HFF-Myc (cell line): ENCODE data around the gene GAP43.

Source experiments
- DNase-seq: peaks from one replicate; pipeline ENCODE4 v3.0.0-alpha.2; 2011; ENCODE audit warnings: low read depth; ENCODE audit errors: extremely low read depth
- H3K4me3 ChIP-seq: replicated peaks from 2 replicates; pipeline ENCODE4 v1.5.1; 2011; ENCODE audit warnings: low read depth, mild to moderate bottlenecking, control low read depth, low read length
- CTCF ChIP-seq: IDR thresholded peaks from 2 replicates; pipeline ENCODE4 v1.5.1; 2012; ENCODE audit warnings: mild to moderate bottlenecking, low read depth, low read length, control low read depth; ENCODE audit errors: missing control alignments

Gene GAP43

GRCh38 chr3:115683305-115683704 is 60.0 kb downstream of the GAP43 start:
- no peak for TF ChIP-seq CTCF
- H3K4me3 ChIP-seq: no peak overlapping the region

GRCh38 chr3:115683773-115684172 is 60.5 kb downstream of the GAP43 start:
- no peak for TF ChIP-seq CTCF
- H3K4me3 ChIP-seq: no peak overlapping the region
- DNase-seq: no peak

More at GRCh38 chr3:115683305-115683704, 60.0 kb downstream of the GAP43 start:
- no peak for DNase-seq

GRCh38 chr3:115685097-115685496 is 61.8 kb downstream of the GAP43 start:
- TF ChIP-seq CTCF: no peak
- H3K4me3 ChIP-seq: no peak overlapping the region
- no peak for DNase-seq

- TF ChIP-seq CTCF: no peak
- no peak for DNase-seq
- no peak overlapping the region for H3K4me3 ChIP-seq
Measured at GRCh38 chr3:115687721-115688120, 64.4 kb downstream of the GAP43 start.

DNA sequence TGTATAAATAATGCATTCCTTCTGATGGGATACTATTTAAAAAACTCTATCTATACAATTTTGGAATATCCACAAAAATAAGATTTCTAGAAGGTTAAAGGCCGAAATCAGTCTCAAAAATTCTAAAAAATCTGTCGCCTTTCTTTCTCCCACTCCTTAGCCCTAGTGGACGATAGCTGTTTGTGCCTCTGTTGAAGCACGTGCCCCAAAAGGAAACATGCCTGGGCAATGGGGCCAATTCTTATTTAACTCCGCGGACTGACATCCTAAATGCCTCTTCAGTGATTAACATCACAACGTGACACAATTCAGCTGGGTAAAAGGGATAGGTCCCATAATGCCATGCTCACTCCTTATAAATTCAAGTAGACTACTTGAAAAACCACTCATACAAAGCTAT is 65.1 kb downstream of the GAP43 start:
- no peak for DNase-seq
- no peak overlapping the region for H3K4me3 ChIP-seq
- TF ChIP-seq CTCF: no peak

DNA sequence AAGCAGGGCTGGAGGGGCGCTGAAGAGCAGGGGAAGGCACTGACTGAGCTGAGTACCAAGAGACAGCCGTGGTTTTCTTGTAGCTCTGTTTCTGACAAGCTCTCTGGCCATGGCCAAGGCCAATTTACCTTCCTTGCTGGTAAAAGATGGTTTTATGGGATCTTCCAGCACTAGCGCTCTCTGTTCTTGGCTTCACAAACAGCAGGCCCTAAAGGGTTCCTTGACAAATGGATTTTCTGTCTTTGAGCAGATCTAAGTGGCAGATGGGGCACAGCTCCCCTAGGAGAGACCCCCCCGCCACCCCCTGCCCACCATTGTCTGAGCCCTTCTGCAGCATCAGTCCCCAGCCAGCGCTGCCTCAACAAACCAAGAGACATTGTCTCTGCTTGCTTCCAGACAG is 66.6 kb downstream of the GAP43 start:
- no peak overlapping the region for H3K4me3 ChIP-seq
- TF ChIP-seq CTCF: no peak
- no peak for DNase-seq

DNA sequence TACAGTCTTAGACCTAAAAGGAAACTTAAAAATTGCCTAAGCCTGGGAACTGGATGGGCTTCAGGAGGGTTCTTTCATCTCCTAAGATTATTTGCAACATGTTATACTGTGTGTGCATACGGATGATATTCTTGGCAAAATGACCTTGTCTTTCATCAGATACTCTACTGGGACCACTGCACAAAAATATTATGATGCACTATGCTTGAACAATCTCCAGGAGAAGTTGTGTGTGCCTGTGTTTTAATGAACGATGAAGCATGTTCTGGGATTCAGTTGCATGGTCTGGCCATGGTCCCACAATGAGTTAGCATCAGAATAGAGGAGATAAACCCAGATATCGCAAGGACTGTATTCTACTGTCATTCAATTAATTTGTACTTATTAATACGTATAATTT is 68.7 kb downstream of the GAP43 start:
- no peak for TF ChIP-seq CTCF
- no peak overlapping the region for H3K4me3 ChIP-seq
- no peak for DNase-seq
